ENCODE measurements around the gene TFDP2. TPM values are rescaled to one million over a fixed set of nuclear protein-coding genes. Genes with fewer than 3 reads are reported as not detected.

TFDP2 gene
- total and polyA plus RNA-seq, 9 of the 15 experiments (the other 6 are each of a cell fraction or from before 2014, with no cell fraction given): 95.6 to 179 (median 126) TPM

DNA sequence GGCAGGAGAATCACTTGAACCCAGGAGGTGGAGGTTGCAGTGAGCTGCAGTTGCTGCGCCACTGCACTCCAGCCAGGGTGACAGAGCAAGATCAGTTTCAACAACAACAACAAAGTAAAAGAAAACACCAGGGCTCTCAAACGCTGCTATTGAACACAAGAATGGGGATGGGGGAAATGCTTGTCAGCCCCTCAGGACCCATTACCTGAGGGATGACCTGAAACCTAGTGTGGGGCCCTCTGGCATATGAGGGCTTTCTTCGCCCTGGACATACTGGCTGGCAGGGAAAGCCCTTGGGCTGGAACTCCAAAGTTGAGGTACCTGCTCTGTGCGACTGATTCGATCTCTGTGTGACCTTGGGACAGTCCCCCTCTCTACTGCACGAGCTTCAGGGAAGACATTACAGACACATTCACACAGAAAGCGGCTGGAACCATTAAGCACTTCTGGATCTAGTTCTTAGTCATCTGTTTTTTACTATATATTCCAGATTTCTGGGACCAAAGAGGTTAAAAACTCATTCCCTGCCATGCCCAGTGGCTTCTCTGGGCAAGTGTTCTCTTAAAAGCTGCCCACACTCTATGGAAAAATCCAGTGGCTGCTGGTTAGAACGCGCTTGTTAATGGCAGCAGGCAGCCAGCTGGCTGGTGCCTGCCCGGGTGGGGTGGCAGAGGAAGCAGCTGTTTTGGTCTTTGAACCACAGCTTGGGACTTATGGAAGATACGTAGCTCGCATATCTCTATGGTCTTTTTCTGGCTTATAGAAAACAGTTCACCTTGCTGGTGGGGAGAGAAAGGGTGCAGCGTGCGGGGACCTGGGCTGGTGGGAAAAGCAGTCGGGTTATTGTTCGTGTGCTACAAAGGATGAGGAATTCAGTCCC, 215.7 kb downstream of the TFDP2 start:
- intact Hi-C loops (cut with micrococcal nuclease): no loop called here
- H3K36me3 ChIP-seq (ENCODE audit: control insufficient read depth, insufficient read depth, low read length): no peaks in the 10 kb centered on the region
- in situ Hi-C loops (cut with MboI): no loop called here
- peaks cover 0 to 9% of the 10 kb centered on the region in 2 experiments; a peak in 2 of 5 replicates for H3K4me1 ChIP-seq (replicated peaks in 1 of 2; ENCODE audit: control insufficient read depth in 2 of 2, insufficient read depth in 2 of 2, low read length in 2 of 2)
- FAIRE-seq: peak; percentile 57
- ChIA-PET CTCF (ENCODE audit: low intra/inter-chr PET ratio) (no interaction called here), POLR2A (interaction anchor here (1.3 kb wide), 1 partner anchor 20 kb away, joined by 3 read pairs; no protein-coding TSS in a partner anchor)
- no peaks in the 10 kb centered on the region for H3K79me2 ChIP-seq (ENCODE audit: control insufficient read depth, insufficient read depth, low read length)
- H3K9me1 ChIP-seq (ENCODE audit: control insufficient read depth, insufficient read depth, low read length): no peaks in the 10 kb centered on the region
- no peak overlapping the region for H2AFZ ChIP-seq (ENCODE audit: low read depth, low read length)
- no peaks in the 10 kb centered on the region for H3K9me3 ChIP-seq (replicated peaks; ENCODE audit: control insufficient read depth, insufficient read depth, low read depth, low read length)
- no peak overlapping the region for H3K4me2 ChIP-seq (ENCODE audit: insufficient read depth, low read length)
- no peak overlapping the region for H3K9ac ChIP-seq (ENCODE audit: insufficient read depth in 1 of 2, low read depth in 2 of 2, low read length in 2 of 2)
- no peaks in the 10 kb centered on the region for H4K20me1 ChIP-seq (replicated peaks; ENCODE audit: control insufficient read depth, insufficient read depth, low read length)
- no peak overlapping the region for H3K27ac ChIP-seq (ENCODE audit: extremely low read depth, low read depth, low read length)
- no peak overlapping the region for H3K4me3 ChIP-seq
- no TSS peak for BruUV-seq (replicated peaks)
- 67% methylated on average over 15 of the region's 16 CpGs for WGBS (ENCODE audit: insufficient coverage, low coverage, missing lambda C conversion rate)
- ATAC-seq: no peak
- H3K27me3 ChIP-seq (ENCODE audit: control insufficient read depth in 2 of 2, insufficient read depth in 2 of 2, low read length in 2 of 2): no peaks in the 10 kb centered on the region
- no peak for DNase-seq (ENCODE audit: extremely low read depth in 1 of 4, low spot score in 3 of 4)
- TF ChIP-seq KAT2B (IDR thresholded peaks at IDR 0.05; ENCODE audit: low read depth, low read length) (no peak), LARP7 (IDR thresholded peaks at IDR 0.05) (no peak), HNRNPK (IDR thresholded peaks at IDR 0.05; ENCODE audit: low read depth, low read length, poor library complexity, severe bottlenecking) (no peak), FOXP1 (CRISPR knock-in tag; IDR thresholded peaks at IDR 0.05) (no peak), DNMT1 (IDR thresholded peaks at IDR 0.05) (no peak), ZFP1 (CRISPR knock-in tag; IDR thresholded peaks at IDR 0.05) (no peak)
- TF ChIP-seq, protein P1, sequence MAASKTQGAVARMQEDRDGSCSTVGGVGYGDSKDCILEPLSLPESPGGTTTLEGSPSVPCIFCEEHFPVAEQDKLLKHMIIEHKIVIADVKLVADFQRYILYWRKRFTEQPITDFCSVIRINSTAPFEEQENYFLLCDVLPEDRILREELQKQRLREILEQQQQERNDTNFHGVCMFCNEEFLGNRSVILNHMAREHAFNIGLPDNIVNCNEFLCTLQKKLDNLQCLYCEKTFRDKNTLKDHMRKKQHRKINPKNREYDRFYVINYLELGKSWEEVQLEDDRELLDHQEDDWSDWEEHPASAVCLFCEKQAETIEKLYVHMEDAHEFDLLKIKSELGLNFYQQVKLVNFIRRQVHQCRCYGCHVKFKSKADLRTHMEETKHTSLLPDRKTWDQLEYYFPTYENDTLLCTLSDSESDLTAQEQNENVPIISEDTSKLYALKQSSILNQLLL (CRISPR knock-in tag; IDR thresholded peaks at IDR 0.05; ENCODE audit: borderline replicate concordance): no peak
- TF ChIP-seq, protein P2, sequence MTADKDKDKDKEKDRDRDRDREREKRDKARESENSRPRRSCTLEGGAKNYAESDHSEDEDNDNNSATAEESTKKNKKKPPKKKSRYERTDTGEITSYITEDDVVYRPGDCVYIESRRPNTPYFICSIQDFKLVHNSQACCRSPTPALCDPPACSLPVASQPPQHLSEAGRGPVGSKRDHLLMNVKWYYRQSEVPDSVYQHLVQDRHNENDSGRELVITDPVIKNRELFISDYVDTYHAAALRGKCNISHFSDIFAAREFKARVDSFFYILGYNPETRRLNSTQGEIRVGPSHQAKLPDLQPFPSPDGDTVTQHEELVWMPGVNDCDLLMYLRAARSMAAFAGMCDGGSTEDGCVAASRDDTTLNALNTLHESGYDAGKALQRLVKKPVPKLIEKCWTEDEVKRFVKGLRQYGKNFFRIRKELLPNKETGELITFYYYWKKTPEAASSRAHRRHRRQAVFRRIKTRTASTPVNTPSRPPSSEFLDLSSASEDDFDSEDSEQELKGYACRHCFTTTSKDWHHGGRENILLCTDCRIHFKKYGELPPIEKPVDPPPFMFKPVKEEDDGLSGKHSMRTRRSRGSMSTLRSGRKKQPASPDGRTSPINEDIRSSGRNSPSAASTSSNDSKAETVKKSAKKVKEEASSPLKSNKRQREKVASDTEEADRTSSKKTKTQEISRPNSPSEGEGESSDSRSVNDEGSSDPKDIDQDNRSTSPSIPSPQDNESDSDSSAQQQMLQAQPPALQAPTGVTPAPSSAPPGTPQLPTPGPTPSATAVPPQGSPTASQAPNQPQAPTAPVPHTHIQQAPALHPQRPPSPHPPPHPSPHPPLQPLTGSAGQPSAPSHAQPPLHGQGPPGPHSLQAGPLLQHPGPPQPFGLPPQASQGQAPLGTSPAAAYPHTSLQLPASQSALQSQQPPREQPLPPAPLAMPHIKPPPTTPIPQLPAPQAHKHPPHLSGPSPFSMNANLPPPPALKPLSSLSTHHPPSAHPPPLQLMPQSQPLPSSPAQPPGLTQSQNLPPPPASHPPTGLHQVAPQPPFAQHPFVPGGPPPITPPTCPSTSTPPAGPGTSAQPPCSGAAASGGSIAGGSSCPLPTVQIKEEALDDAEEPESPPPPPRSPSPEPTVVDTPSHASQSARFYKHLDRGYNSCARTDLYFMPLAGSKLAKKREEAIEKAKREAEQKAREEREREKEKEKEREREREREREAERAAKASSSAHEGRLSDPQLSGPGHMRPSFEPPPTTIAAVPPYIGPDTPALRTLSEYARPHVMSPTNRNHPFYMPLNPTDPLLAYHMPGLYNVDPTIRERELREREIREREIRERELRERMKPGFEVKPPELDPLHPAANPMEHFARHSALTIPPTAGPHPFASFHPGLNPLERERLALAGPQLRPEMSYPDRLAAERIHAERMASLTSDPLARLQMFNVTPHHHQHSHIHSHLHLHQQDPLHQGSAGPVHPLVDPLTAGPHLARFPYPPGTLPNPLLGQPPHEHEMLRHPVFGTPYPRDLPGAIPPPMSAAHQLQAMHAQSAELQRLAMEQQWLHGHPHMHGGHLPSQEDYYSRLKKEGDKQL (CRISPR knock-in tag; IDR thresholded peaks at IDR 0.05; ENCODE audit: borderline replicate concordance): no peak

Measured in K562 (cell line).